ENCODE measurements around the gene CAND1. TPM values are rescaled to one million over a fixed set of nuclear protein-coding genes. Genes with fewer than 3 reads are reported as not detected.

CAND1 gene
- total and polyA plus RNA-seq, 9 of the 15 experiments (the other 6 are each of a cell fraction or from before 2014, with no cell fraction given) = 24.0 to 167 (median 77.5) TPM

DNA sequence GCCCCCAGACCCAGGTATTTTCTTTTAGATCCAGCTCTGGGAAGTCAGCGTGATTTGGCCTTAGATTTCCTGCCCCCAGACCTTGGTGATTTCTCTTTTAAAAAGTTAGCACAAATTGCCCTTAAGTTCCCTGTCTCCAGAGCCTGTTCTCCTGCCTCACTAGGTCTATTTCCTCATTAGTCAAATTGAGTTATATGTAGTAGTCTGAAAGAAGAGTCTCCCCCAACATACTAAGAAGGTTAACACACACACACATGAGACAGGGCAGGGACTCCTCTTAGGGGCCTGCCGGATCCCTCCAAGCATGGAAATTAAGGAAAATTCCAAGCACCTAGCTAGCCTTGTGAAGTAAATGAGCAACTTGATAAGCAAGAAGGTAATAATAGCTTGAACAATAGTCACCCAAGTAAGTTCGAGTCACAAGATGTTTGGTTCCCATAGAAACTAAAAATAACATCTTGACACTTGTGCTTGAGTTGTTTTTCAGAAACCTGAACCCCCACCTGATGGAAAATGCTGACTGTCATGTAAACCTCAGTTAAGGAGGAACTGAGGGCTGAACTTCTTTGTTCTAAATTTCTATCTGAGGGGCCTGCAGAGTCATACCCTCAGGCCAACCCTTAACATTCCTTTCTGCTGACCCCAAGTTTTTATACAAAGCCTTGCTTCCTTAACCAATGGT lies 51.6 kb downstream of the CAND1 start:
- FAIRE-seq (no peak), ATAC-seq (no peak), DNase-seq (ENCODE audit: extremely low read depth in 1 of 4, low spot score in 3 of 4) (no peak)
- Histone ChIP-seq H3K9me1 (ENCODE audit: control insufficient read depth, insufficient read depth, low read length) (no peaks in the 10 kb centered on the region), H2AFZ (ENCODE audit: low read depth, low read length) (no peak overlapping the region), H3K9me3 (replicated peaks; ENCODE audit: control insufficient read depth, insufficient read depth, low read depth, low read length) (no peaks in the 10 kb centered on the region; the same call in 1 of the 2 replicates), H3K4me1 (replicated peaks in 1 of 2; ENCODE audit: control insufficient read depth in 2 of 2, insufficient read depth in 2 of 2, low read length in 2 of 2) (no peaks in the 10 kb centered on the region), H3K4me2 (ENCODE audit: insufficient read depth, low read length) (no peak overlapping the region), H4K20me1 (replicated peaks; ENCODE audit: control insufficient read depth, insufficient read depth, low read length) (no peaks in the 10 kb centered on the region), H3K9ac (ENCODE audit: insufficient read depth in 1 of 2, low read depth in 2 of 2, low read length in 2 of 2) (no peak overlapping the region), H3K36me3 (ENCODE audit: control insufficient read depth, insufficient read depth, low read length) (peaks cover 12% of the 10 kb centered on the region; the same call in 1 of the 3 replicates), H3K27me3 (ENCODE audit: control insufficient read depth in 2 of 2, insufficient read depth in 2 of 2, low read length in 2 of 2) (no peaks in the 10 kb centered on the region), H3K79me2 (ENCODE audit: control insufficient read depth, insufficient read depth, low read length) (no peaks in the 10 kb centered on the region), H3K27ac (ENCODE audit: extremely low read depth, low read depth, low read length) (no peak overlapping the region), H3K4me3 (no peak overlapping the region)
- WGBS (ENCODE audit: insufficient coverage, low coverage, missing lambda C conversion rate) = 87% methylated on average over 3 of the region's 3 CpGs
- ChIA-PET POLR2A (no interaction called here), CTCF (ENCODE audit: low intra/inter-chr PET ratio) (no interaction called here)
- BruUV-seq (replicated peaks) = no TSS peak
- intact Hi-C loops (cut with micrococcal nuclease) (no loop called here), in situ Hi-C loops (cut with MboI) (no loop called here)
- TF ChIP-seq, protein P1, sequence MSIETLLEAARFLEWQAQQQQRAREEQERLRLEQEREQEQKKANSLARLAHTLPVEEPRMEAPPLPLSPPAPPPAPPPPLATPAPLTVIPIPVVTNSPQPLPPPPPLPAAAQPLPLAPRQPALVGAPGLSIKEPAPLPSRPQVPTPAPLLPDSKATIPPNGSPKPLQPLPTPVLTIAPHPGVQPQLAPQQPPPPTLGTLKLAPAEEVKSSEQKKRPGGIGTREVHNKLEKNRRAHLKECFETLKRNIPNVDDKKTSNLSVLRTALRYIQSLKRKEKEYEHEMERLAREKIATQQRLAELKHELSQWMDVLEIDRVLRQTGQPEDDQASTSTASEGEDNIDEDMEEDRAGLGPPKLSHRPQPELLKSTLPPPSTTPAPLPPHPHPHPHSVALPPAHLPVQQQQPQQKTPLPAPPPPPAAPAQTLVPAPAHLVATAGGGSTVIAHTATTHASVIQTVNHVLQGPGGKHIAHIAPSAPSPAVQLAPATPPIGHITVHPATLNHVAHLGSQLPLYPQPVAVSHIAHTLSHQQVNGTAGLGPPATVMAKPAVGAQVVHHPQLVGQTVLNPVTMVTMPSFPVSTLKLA (conservative IDR thresholded peaks at IDR 0.05) = no peak
- peak; percentile 66 for TF ChIP-seq ZNF316 (IDR thresholded peaks at IDR 0.05)
- no peak for TF ChIP-seq TRIM24 (IDR thresholded peaks at IDR 0.05)
- no peak for TF ChIP-seq ZKSCAN1 (IDR thresholded peaks at IDR 0.05; ENCODE audit: low read depth, low read length)
- TF ChIP-seq RFX1 (IDR thresholded peaks at IDR 0.05) = peak; percentile 40
- TF ChIP-seq FOXJ2 (tag; IDR thresholded peaks at IDR 0.05) = peak; percentile 25; the same call in 1 of the 2 replicates
- no peak for TF ChIP-seq SRSF1 (IDR thresholded peaks at IDR 0.05; ENCODE audit: low read depth, low read length)
- no peak for TF ChIP-seq ZNF324 (CRISPR knock-in tag; IDR thresholded peaks at IDR 0.05)
- peak; percentile 56; the same call in 1 of the 2 replicates for TF ChIP-seq C11orf30 (IDR thresholded peaks at IDR 0.05; ENCODE audit: low read depth)

Measured in K562 (cell line).